K562 treated with DMSO at 1 percent for 48 hours (cell line): ENCODE measurements around the gene INPP4A. TPM values are rescaled to one million over a fixed set of nuclear protein-coding genes. Genes with fewer than 3 reads are reported as not detected.

Experiments
- total RNA-seq: library from RNA; unstranded; fragments of 300-600 nt; gene quantifications from 2 replicates; pipeline ENCODE4 v1.2.3, GENCODE V29; 2022; ENCODE audit warnings: low replicate concordance; ENCODE audit errors: extremely low read depth

INPP4A gene
- not detected in 2 replicates for total RNA-seq

DNA sequence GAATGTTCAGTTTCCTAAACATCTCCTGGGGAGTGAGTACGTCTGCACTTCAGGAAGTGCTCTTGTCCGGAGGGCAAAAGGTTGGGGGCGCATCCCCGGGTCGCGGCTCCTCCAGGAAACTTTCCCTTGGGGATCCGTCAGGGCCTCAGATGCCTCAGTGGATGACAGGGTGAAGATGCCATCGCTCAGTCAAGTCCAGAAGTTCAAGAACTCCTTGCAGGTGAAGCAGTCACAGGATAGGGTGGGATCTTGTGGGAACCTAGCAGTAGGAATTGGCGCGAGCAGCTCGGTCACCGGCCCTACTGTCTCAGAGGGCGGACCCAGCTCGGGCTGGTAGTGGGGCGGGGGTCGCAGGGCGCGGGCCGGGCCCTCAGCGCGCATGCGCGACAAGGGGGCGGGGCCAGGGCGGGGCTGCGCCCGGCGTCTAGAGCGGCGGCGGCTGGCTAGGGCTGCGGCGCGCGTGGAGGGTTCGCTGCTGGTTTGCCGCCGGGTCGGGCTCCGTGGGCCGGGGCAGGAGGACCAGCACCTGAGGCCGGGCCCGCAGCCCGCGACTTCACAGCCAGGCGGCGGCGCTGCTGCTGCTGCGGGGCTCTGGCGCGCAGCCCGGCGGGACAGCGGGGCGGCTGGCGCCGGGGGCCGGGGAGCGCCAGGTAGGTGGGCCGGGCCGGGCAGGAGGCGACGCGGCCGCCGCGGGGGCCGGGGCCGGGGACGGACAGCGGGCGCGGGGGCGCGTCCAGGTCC, at the start of gene INPP4A:
Gene INPP4A (plus strand): TSS at position 423 of the 741 bp plus-strand sequence. CDS start 75,191 bp downstream, outside the sequence.

DNA sequence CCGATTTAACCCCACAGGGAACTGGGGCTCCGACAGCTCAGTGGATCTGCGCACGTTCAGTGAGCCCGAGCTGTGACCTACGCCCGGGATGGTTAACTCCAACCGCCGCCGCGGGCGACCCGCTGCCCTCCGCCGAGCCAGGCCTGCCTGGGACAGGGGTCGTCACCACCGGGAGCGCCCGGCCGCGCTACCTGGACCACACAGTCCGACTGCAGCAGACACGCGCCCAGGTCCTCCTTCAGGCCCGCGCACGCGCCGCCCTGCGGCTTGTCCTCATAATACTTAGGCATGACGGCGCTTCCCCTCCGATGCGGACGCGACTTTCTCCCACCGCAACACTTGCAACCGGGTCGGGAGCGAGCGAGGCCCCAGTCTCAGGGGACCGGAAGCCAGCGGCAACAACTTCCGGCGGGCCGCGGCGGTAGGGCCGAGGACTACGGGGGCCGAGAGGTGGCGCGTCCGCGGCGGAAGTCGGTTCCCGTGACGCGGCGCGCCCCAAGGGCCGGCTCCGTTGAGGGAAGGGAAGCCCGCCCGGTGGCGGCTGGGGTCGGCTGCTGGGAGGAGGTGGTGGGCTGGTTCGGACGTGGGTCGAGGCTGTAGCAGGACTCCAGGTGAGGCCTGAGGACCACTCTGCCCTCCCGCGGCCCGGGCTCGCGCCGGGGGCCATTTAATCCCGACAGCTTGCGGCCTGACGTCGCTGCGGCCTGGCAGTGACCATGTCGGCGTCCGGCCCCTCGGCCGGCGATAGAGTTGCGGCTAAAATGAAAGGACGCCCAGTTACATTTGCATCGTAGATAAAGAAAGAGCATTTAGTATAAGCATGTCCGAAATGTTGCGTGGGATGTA, 163.7 kb downstream of the INPP4A start, which contains the start of the genes COA5 and UNC50:
Gene COA5 (minus strand): TSS at position 397 of the 846 bp plus-strand sequence. CDS start 107 bp downstream, at position 290.
Gene UNC50 (plus strand): TSS at position 474 of the 846 bp plus-strand sequence. CDS start 1,171 bp downstream, outside the sequence.

Other genes starting within 250 kb of the INPP4A start
- gene CNGA3, start 98.4 kb upstream of the INPP4A start, total RNA-seq: not detected in 2 replicates
- not detected in 2 replicates for gene COA5, start 163.7 kb downstream of the INPP4A start, total RNA-seq
- gene UNC50, start 163.7 kb downstream of the INPP4A start, total RNA-seq: not detected in 2 replicates